Pons (tissue), 1 donor: ENCODE measurements around the gene DNAJC6.

Experiments used
- DNase-seq: peaks from one replicate; pipeline ENCODE4 v3.0.0-alpha.2; 2016; ENCODE audit warnings: low spot score

The DNAJC6 gene

GRCh38 chr1:65292861-65293593, 16.3 kb upstream of the DNAJC6 start:
- no peak for DNase-seq

- DNase-seq = no peak
Observed at GRCh38 chr1:65297706-65298105, 11.6 kb upstream of the DNAJC6 start.

GRCh38 chr1:65299328-65299727, 10.0 kb upstream of the DNAJC6 start:
- DNase-seq = peak; percentile 89

GRCh38 chr1:65308781-65309303, 501 bp upstream of the DNAJC6 start:
- no peak for DNase-seq

GRCh38 chr1:65310078-65310587, 790 bp downstream of the DNAJC6 start:
- no peak for DNase-seq

- DNase-seq = no peak
Observed at GRCh38 chr1:65311760-65312159, 2.4 kb downstream of the DNAJC6 start.

- DNase-seq = no peak
Observed at GRCh38 chr1:65316233-65316632, 6.9 kb downstream of the DNAJC6 start.

- DNase-seq = no peak
Observed at GRCh38 chr1:65317866-65318653, 8.7 kb downstream of the DNAJC6 start.

- DNase-seq = peak; percentile 86
Observed at GRCh38 chr1:65319141-65319540, 9.8 kb downstream of the DNAJC6 start.

GRCh38 chr1:65319754-65320153, 10.4 kb downstream of the DNAJC6 start:
- DNase-seq = no peak

GRCh38 chr1:65321879-65322278, 12.5 kb downstream of the DNAJC6 start:
- DNase-seq = peak; percentile 97

GRCh38 chr1:65323246-65323645, 13.9 kb downstream of the DNAJC6 start:
- no peak for DNase-seq

GRCh38 chr1:65330021-65330420, 20.7 kb downstream of the DNAJC6 start:
- no peak for DNase-seq

GRCh38 chr1:65330822-65331221, 21.5 kb downstream of the DNAJC6 start:
- DNase-seq = no peak

- DNase-seq = peak; percentile 94
Observed at GRCh38 chr1:65332821-65333220, 23.5 kb downstream of the DNAJC6 start.

GRCh38 chr1:65334081-65334480, 24.7 kb downstream of the DNAJC6 start:
- no peak for DNase-seq

- no peak for DNase-seq
Observed at GRCh38 chr1:65339866-65340468, 30.6 kb downstream of the DNAJC6 start.

GRCh38 chr1:65341381-65341780, 32.0 kb downstream of the DNAJC6 start:
- no peak for DNase-seq

GRCh38 chr1:65343286-65343685, 33.9 kb downstream of the DNAJC6 start:
- no peak for DNase-seq

- no peak for DNase-seq
Observed at GRCh38 chr1:65344171-65344814, 35.0 kb downstream of the DNAJC6 start.

- no peak for DNase-seq
Observed at GRCh38 chr1:65346190-65346589, 36.8 kb downstream of the DNAJC6 start.
